ENCODE results near the gene CPSF3.
"Not testable (repeated sequence)": the region's sequence is repeated elsewhere in the genome, so short reads cannot be mapped to it uniquely, and the experiment has no call there.

Gene CPSF3

GRCh38 chr2:9388950-9389911 is 34.2 kb upstream of the CPSF3 start:
- Mint-ChIP-seq H3K27ac (no peak overlapping the region), H3K36me3 (no peaks in the 10 kb centered on the region), H3K9me3 (no peaks in the 10 kb centered on the region), H3K27me3 (peaks cover 6% of the 10 kb centered on the region), H3K4me3 (no peak overlapping the region), H3K4me1 (no peaks in the 10 kb centered on the region)
- CTCF ChIA-PET = no interaction called here
- DNase-seq = no peak

GRCh38 chr2:9390151-9390850 is 33.2 kb upstream of the CPSF3 start:
- H3K27me3 Mint-ChIP-seq = peaks cover 6% of the 10 kb centered on the region
- H3K4me3 Mint-ChIP-seq = no peak overlapping the region
- H3K9me3 Mint-ChIP-seq = no peaks in the 10 kb centered on the region
- CTCF ChIA-PET = no interaction called here
- no peaks in the 10 kb centered on the region for H3K36me3 Mint-ChIP-seq
- no peak overlapping the region for H3K27ac Mint-ChIP-seq
- DNase-seq = no peak
- no peaks in the 10 kb centered on the region for H3K4me1 Mint-ChIP-seq

GRCh38 chr2:9390991-9391390 is 32.5 kb upstream of the CPSF3 start:
- Mint-ChIP-seq H3K27me3 (peaks cover 8% of the 10 kb centered on the region), H3K27ac (no peak overlapping the region), H3K4me1 (no peaks in the 10 kb centered on the region), H3K9me3 (no peaks in the 10 kb centered on the region), H3K36me3 (no peaks in the 10 kb centered on the region), H3K4me3 (no peak overlapping the region)
- no peak for DNase-seq
- CTCF ChIA-PET = no interaction called here

GRCh38 chr2:9391961-9392720 is 31.3 kb upstream of the CPSF3 start:
- no peak for DNase-seq
- peaks cover 10% of the 10 kb centered on the region for H3K27me3 Mint-ChIP-seq
- H3K9me3 Mint-ChIP-seq = no peaks in the 10 kb centered on the region
- H3K27ac Mint-ChIP-seq = no peak overlapping the region
- no peak overlapping the region for H3K4me3 Mint-ChIP-seq
- H3K36me3 Mint-ChIP-seq = no peaks in the 10 kb centered on the region
- no peaks in the 10 kb centered on the region for H3K4me1 Mint-ChIP-seq
- CTCF ChIA-PET = interaction anchor here (0.6 kb wide), 1 partner anchor 25 kb away, joined by 6 read pairs; no protein-coding TSS in a partner anchor

- Mint-ChIP-seq H3K4me1 (no peaks in the 10 kb centered on the region), H3K4me3 (no peak overlapping the region), H3K36me3 (no peaks in the 10 kb centered on the region), H3K9me3 (no peaks in the 10 kb centered on the region), H3K27me3 (peaks cover 10% of the 10 kb centered on the region), H3K27ac (no peak overlapping the region)
- CTCF ChIA-PET = no interaction called here
- no peak for DNase-seq
Measured at GRCh38 chr2:9392898-9393765, 30.3 kb upstream of the CPSF3 start.

GRCh38 chr2:9394816-9395215 is 28.6 kb upstream of the CPSF3 start:
- DNase-seq = no peak
- CTCF ChIA-PET = no interaction called here
- Mint-ChIP-seq H3K9me3 (no peaks in the 10 kb centered on the region), H3K27ac (no peak overlapping the region), H3K36me3 (no peaks in the 10 kb centered on the region), H3K4me1 (no peaks in the 10 kb centered on the region), H3K4me3 (no peak overlapping the region), H3K27me3 (peaks cover 10% of the 10 kb centered on the region)

GRCh38 chr2:9397201-9397600 is 26.3 kb upstream of the CPSF3 start:
- no peak overlapping the region for H3K4me3 Mint-ChIP-seq
- no peak for DNase-seq
- CTCF ChIA-PET = no interaction called here
- peaks cover 13% of the 10 kb centered on the region for H3K27me3 Mint-ChIP-seq
- H3K9me3 Mint-ChIP-seq = no peaks in the 10 kb centered on the region
- no peak overlapping the region for H3K27ac Mint-ChIP-seq
- no peaks in the 10 kb centered on the region for H3K36me3 Mint-ChIP-seq
- peaks cover 7% of the 10 kb centered on the region for H3K4me1 Mint-ChIP-seq

GRCh38 chr2:9398251-9398650 is 25.2 kb upstream of the CPSF3 start:
- H3K36me3 Mint-ChIP-seq, H3K4me3 Mint-ChIP-seq, CTCF ChIA-PET, H3K9me3 Mint-ChIP-seq, H3K27ac Mint-ChIP-seq, DNase-seq, H3K4me1 Mint-ChIP-seq: not testable (repeated sequence)
- peaks cover 13% of the 10 kb centered on the region for H3K27me3 Mint-ChIP-seq

GRCh38 chr2:9398881-9399780 is 24.3 kb upstream of the CPSF3 start:
- no peak overlapping the region for H3K4me3 Mint-ChIP-seq
- no peak for DNase-seq
- peaks cover 13% of the 10 kb centered on the region for H3K27me3 Mint-ChIP-seq
- H3K4me1 Mint-ChIP-seq = peaks cover 7% of the 10 kb centered on the region
- H3K27ac Mint-ChIP-seq = no peak overlapping the region
- H3K36me3 Mint-ChIP-seq = no peaks in the 10 kb centered on the region
- CTCF ChIA-PET = no interaction called here
- no peaks in the 10 kb centered on the region for H3K9me3 Mint-ChIP-seq

- peaks cover 13% of the 10 kb centered on the region for H3K27me3 Mint-ChIP-seq
- no peak for DNase-seq
- H3K9me3 Mint-ChIP-seq = no peaks in the 10 kb centered on the region
- CTCF ChIA-PET = interaction anchor here (1.6 kb wide), 1 partner anchor 13 kb away, joined by 5 read pairs; no protein-coding TSS in a partner anchor
- H3K4me3 Mint-ChIP-seq = no peak overlapping the region
- no peak overlapping the region for H3K27ac Mint-ChIP-seq
- H3K36me3 Mint-ChIP-seq = peaks cover 2% of the 10 kb centered on the region
- H3K4me1 Mint-ChIP-seq = peaks cover 7% of the 10 kb centered on the region
Measured at GRCh38 chr2:9400268-9401058, 23.0 kb upstream of the CPSF3 start.

GRCh38 chr2:9401059-9401547 is 22.4 kb upstream of the CPSF3 start:
- no peak overlapping the region for H3K4me3 Mint-ChIP-seq
- H3K9me3 Mint-ChIP-seq = no peaks in the 10 kb centered on the region
- peaks cover 2% of the 10 kb centered on the region for H3K36me3 Mint-ChIP-seq
- DNase-seq = no peak
- H3K27me3 Mint-ChIP-seq = peaks cover 10% of the 10 kb centered on the region
- CTCF ChIA-PET = interaction anchor here (1.6 kb wide), 1 partner anchor 12 kb away, joined by 5 read pairs; no protein-coding TSS in a partner anchor
- H3K4me1 Mint-ChIP-seq = peaks cover 7% of the 10 kb centered on the region
- no peak overlapping the region for H3K27ac Mint-ChIP-seq
